Measurements from ENCODE around the gene RAET1E. TPM values are rescaled to one million over a fixed set of nuclear protein-coding genes. Genes with fewer than 3 reads are reported as not detected.
"Not testable (repeated sequence)": the region's sequence is repeated elsewhere in the genome, so short reads cannot be mapped to it uniquely, and the experiment has no call there.

RAET1E gene
- total RNA-seq, 1 donor from 2014 or later: 1.0 TPM

DNA sequence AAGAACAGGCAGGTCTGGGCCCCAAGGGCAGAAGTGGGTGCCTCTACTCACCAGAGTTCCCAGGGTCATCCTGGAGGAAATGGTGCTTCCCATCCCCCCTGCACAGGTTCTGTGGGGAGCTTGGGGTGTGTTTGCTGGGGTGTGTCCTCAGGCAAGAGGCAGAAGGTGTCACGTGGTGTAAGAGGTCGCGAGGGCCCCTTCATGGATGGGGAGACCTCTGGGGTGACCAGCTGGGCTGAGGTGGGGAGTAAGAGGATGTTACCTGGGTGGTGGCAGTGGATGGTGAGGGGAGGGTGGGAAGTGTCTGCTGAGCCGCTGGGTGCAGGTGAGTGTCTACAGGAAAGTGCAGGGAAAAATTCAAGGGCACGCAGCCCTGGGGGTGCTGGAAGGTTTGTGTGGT is 24.2 kb upstream of the RAET1E start:
- H3K27ac ChIP-seq (ENCODE audit: low read depth, low read length); H3K9me3 ChIP-seq (ENCODE audit: control insufficient read depth in 3 of 3, low read length in 3 of 3); H3K4me3 ChIP-seq (ENCODE audit: low read length in 3 of 3); H3K36me3 ChIP-seq (ENCODE audit: control insufficient read depth in 3 of 3, insufficient read depth in 3 of 3, low read length in 3 of 3): not testable (repeated sequence)
- Histone ChIP-seq H3K27me3 (ENCODE audit: control insufficient read depth in 3 of 3, insufficient read depth in 3 of 3, low read length in 3 of 3) (peaks cover 0 to 37% (median 4%) of the 10 kb centered on the region in 3 donors), H3K4me1 (ENCODE audit: control insufficient read depth in 3 of 3, insufficient read depth in 3 of 3, low read length in 3 of 3) (peaks cover 20 to 28% (median 25%) of the 10 kb centered on the region in 3 donors), H3K9ac (ENCODE audit: low read depth in 1 of 3, low read length in 3 of 3) (peak overlapping the region in 1 of 3 donors; percentile 57)

- H3K9ac ChIP-seq (ENCODE audit: low read depth in 1 of 3, low read length in 3 of 3): no peak overlapping the region
- H3K27ac ChIP-seq (ENCODE audit: low read depth, low read length): no peak overlapping the region
- no peaks in the 10 kb centered on the region for H3K36me3 ChIP-seq (ENCODE audit: control insufficient read depth in 3 of 3, insufficient read depth in 3 of 3, low read length in 3 of 3)
- H3K27me3 ChIP-seq (ENCODE audit: control insufficient read depth in 3 of 3, insufficient read depth in 3 of 3, low read length in 3 of 3): peaks cover 0 to 37% (median 4%) of the 10 kb centered on the region in 3 donors
- peaks cover 19 to 28% (median 25%) of the 10 kb centered on the region in 3 donors for H3K4me1 ChIP-seq (ENCODE audit: control insufficient read depth in 3 of 3, insufficient read depth in 3 of 3, low read length in 3 of 3)
- H3K4me3 ChIP-seq (ENCODE audit: low read length in 3 of 3): no peak overlapping the region
- no peaks in the 10 kb centered on the region for H3K9me3 ChIP-seq (ENCODE audit: control insufficient read depth in 3 of 3, low read length in 3 of 3)
Observed at GRCh38 chr6:149921361-149921760, 23.4 kb upstream of the RAET1E start.

DNA sequence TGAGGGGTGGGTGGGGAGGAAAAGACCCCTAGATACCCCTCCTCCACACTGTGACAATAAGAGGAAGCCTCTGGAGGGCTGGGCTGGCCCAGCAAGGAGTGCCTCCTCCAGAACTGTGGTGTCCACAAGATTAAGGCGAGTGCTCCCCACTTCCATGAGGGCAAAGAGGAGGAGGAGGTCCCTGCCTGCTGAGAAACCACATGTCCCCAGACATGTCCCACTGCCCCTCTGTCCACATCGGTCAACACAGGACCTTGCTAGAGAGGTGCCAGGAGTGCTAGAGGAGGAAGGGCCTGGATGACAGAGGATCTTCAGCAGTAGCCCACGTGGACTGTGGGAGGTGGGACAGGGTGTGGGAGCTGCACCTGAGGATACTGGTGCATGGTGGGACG is 21.9 kb upstream of the RAET1E start:
- Histone ChIP-seq H3K27me3 (ENCODE audit: control insufficient read depth in 3 of 3, insufficient read depth in 3 of 3, low read length in 3 of 3) (peaks cover 0 to 33% (median 4%) of the 10 kb centered on the region in 3 donors), H3K4me3 (ENCODE audit: low read length in 3 of 3) (no peak overlapping the region), H3K36me3 (ENCODE audit: control insufficient read depth in 3 of 3, insufficient read depth in 3 of 3, low read length in 3 of 3) (no peaks in the 10 kb centered on the region), H3K9me3 (ENCODE audit: control insufficient read depth in 3 of 3, low read length in 3 of 3) (no peaks in the 10 kb centered on the region), H3K9ac (ENCODE audit: low read depth in 1 of 3, low read length in 3 of 3) (no peak overlapping the region), H3K4me1 (ENCODE audit: control insufficient read depth in 3 of 3, insufficient read depth in 3 of 3, low read length in 3 of 3) (peaks cover 13 to 16% (median 14%) of the 10 kb centered on the region in 3 donors), H3K27ac (ENCODE audit: low read depth, low read length) (no peak overlapping the region)

- H3K27ac ChIP-seq (ENCODE audit: low read depth, low read length); H3K36me3 ChIP-seq (ENCODE audit: control insufficient read depth in 3 of 3, insufficient read depth in 3 of 3, low read length in 3 of 3); H3K4me3 ChIP-seq (ENCODE audit: low read length in 3 of 3); H3K9me3 ChIP-seq (ENCODE audit: control insufficient read depth in 3 of 3, low read length in 3 of 3); H3K9ac ChIP-seq (ENCODE audit: low read depth in 1 of 3, low read length in 3 of 3): not testable (repeated sequence)
- H3K4me1 ChIP-seq (ENCODE audit: control insufficient read depth in 3 of 3, insufficient read depth in 3 of 3, low read length in 3 of 3): peaks cover 13 to 16% (median 14%) of the 10 kb centered on the region in 3 donors
- peaks cover 0 to 28% (median 4%) of the 10 kb centered on the region in 3 donors for H3K27me3 ChIP-seq (ENCODE audit: control insufficient read depth in 3 of 3, insufficient read depth in 3 of 3, low read length in 3 of 3)
Observed at GRCh38 chr6:149919126-149919833, 21.4 kb upstream of the RAET1E start.

DNA sequence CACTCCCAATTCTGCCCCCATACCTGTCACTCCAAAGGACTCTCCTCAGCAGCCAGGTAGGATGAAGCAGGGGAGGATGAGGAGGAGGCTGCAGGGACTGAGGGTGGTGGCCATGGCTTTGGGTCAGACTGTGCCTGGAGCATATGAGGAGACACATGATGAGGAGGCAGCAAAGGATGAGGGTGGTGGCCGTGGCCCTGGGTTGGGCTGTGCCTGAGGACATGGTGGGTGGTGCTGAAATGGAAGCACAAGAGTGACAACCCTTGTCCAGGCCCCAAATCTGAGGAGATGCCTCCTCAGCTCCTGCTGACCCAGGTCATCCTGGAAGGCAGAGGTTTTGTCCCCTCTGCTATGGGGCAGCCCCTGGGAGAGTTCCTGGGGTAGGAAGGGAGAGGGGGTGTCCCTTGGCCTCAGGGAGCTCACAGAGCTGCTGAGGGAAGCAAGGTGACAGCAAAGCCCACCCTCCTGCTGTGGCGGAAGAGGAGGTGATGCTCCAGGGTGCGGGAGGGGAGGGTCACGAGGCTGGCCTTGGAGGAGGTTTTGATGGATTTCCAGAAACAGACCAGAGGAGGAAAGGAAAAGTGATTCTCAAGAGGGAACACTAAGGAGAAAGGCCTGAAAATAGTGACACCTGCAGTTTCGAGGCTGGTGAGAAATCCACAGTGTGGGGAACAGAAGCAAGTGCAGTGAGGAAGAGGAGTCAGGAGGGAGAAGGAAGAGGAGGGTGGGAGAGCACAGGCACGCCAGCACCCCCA is 20.4 kb upstream of the RAET1E start:
- no peaks in the 10 kb centered on the region for H3K36me3 ChIP-seq (ENCODE audit: control insufficient read depth in 3 of 3, insufficient read depth in 3 of 3, low read length in 3 of 3)
- peaks cover 0 to 25% (median 4%) of the 10 kb centered on the region in 3 donors for H3K27me3 ChIP-seq (ENCODE audit: control insufficient read depth in 3 of 3, insufficient read depth in 3 of 3, low read length in 3 of 3)
- H3K27ac ChIP-seq (ENCODE audit: low read depth, low read length): no peak overlapping the region
- no peak overlapping the region for H3K4me3 ChIP-seq (ENCODE audit: low read length in 3 of 3)
- no peak overlapping the region for H3K9ac ChIP-seq (ENCODE audit: low read depth in 1 of 3, low read length in 3 of 3)
- peaks cover 11 to 12% (median 12%) of the 10 kb centered on the region in 3 donors for H3K4me1 ChIP-seq (ENCODE audit: control insufficient read depth in 3 of 3, insufficient read depth in 3 of 3, low read length in 3 of 3)
- H3K9me3 ChIP-seq (ENCODE audit: control insufficient read depth in 3 of 3, low read length in 3 of 3): no peaks in the 10 kb centered on the region

GRCh38 chr6:149917679-149918078 is 19.8 kb upstream of the RAET1E start:
- H3K9me3 ChIP-seq (ENCODE audit: control insufficient read depth in 3 of 3, low read length in 3 of 3): no peaks in the 10 kb centered on the region
- H3K27me3 ChIP-seq (ENCODE audit: control insufficient read depth in 3 of 3, insufficient read depth in 3 of 3, low read length in 3 of 3): peaks cover 0 to 19% (median 4%) of the 10 kb centered on the region in 3 donors

DNA sequence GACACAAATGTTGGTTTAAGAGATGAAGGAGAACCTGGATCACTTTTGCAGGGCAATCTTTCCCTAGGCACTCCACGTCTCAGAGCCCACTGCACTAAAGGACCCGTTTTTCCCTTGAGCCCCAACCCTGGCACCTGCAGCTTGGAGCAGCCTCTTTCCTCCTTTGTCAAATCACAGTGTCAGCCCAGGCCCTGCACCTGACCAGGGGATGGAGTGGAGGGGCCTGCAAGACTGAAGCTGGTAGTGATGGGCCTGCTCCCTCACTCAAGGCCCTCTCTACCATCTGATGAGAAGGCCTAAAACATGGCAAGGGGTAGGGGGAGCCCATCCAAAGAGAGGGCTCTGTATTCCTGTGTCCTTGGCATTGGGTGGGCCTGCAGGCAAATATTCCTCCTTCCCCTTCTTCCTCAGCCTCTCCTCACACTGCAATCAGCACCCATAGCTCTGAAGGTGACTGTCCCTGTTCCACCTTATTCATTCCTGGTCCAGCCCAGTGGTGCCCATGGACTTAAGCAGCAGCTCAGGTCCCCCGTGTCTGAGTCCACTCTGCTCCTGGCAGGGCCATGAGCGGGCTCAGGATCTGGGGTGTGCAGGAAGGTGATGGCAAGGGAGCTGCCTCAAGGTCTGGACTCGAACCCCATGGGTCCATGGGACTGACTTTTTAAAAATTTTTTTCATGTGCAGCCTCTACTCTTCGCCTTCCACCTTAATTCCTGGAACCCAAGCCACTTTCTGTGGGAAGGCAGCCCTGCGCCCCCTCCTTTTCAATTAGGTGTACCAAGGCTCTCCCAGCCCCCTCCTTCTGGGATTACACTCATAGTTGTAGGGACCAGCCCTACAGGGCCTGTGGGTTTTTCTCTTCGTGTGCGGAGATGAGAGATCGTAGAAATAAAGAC is 18.3 kb upstream of the RAET1E start:
- Histone ChIP-seq H3K27ac (ENCODE audit: low read depth, low read length) (no peak overlapping the region), H3K36me3 (ENCODE audit: control insufficient read depth in 3 of 3, insufficient read depth in 3 of 3, low read length in 3 of 3) (no peaks in the 10 kb centered on the region), H3K4me3 (ENCODE audit: low read length in 3 of 3) (no peak overlapping the region), H3K9ac (ENCODE audit: low read depth in 1 of 3, low read length in 3 of 3) (no peak overlapping the region), H3K4me1 (ENCODE audit: control insufficient read depth in 3 of 3, insufficient read depth in 3 of 3, low read length in 3 of 3) (no peaks in the 10 kb centered on the region), H3K27me3 (ENCODE audit: control insufficient read depth in 3 of 3, insufficient read depth in 3 of 3, low read length in 3 of 3) (peaks cover 0 to 5% (median 2%) of the 10 kb centered on the region in 3 donors), H3K9me3 (ENCODE audit: control insufficient read depth in 3 of 3, low read length in 3 of 3) (no peaks in the 10 kb centered on the region)

More at GRCh38 chr6:149917679-149918078, 19.8 kb upstream of the RAET1E start:
- Histone ChIP-seq H3K36me3 (ENCODE audit: control insufficient read depth in 3 of 3, insufficient read depth in 3 of 3, low read length in 3 of 3) (no peaks in the 10 kb centered on the region), H3K27ac (ENCODE audit: low read depth, low read length) (no peak overlapping the region), H3K9ac (ENCODE audit: low read depth in 1 of 3, low read length in 3 of 3) (no peak overlapping the region), H3K4me1 (ENCODE audit: control insufficient read depth in 3 of 3, insufficient read depth in 3 of 3, low read length in 3 of 3) (peaks cover 4 to 6% (median 5%) of the 10 kb centered on the region in 3 donors), H3K4me3 (ENCODE audit: low read length in 3 of 3) (no peak overlapping the region)

GRCh38 chr6:149913540-149914240 is 15.8 kb upstream of the RAET1E start:
- Histone ChIP-seq H3K27me3 (ENCODE audit: control insufficient read depth in 3 of 3, insufficient read depth in 3 of 3, low read length in 3 of 3) (peaks cover 0 to 2% (median 0%) of the 10 kb centered on the region in 3 donors), H3K4me1 (ENCODE audit: control insufficient read depth in 3 of 3, insufficient read depth in 3 of 3, low read length in 3 of 3) (no peaks in the 10 kb centered on the region), H3K9me3 (ENCODE audit: control insufficient read depth in 3 of 3, low read length in 3 of 3) (no peaks in the 10 kb centered on the region), H3K4me3 (ENCODE audit: low read length in 3 of 3) (no peak overlapping the region), H3K27ac (ENCODE audit: low read depth, low read length) (no peak overlapping the region), H3K9ac (ENCODE audit: low read depth in 1 of 3, low read length in 3 of 3) (no peak overlapping the region), H3K36me3 (ENCODE audit: control insufficient read depth in 3 of 3, insufficient read depth in 3 of 3, low read length in 3 of 3) (no peaks in the 10 kb centered on the region)

DNA sequence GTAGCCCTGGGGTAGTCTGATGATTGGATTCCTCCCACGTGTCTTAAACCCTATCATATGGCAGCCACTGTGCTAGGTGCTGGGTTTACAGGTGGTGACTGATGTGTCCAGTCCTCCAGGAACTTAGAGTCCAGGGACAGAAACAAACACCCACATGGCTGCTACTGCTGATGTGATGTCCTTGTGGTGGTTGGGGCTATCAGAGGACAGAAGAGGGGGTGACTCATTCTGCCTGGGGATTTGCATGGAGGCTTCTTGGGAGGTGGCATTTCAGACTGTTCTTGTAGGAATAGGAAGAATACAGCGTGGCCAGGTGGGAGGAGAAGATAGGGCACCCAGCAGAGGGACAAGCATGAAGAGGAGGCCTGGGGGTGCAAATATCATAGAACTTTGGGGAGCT is 15.2 kb upstream of the RAET1E start:
- Histone ChIP-seq H3K4me3 (ENCODE audit: low read length in 3 of 3) (no peak overlapping the region), H3K9ac (ENCODE audit: low read depth in 1 of 3, low read length in 3 of 3) (no peak overlapping the region), H3K4me1 (ENCODE audit: control insufficient read depth in 3 of 3, insufficient read depth in 3 of 3, low read length in 3 of 3) (no peaks in the 10 kb centered on the region), H3K36me3 (ENCODE audit: control insufficient read depth in 3 of 3, insufficient read depth in 3 of 3, low read length in 3 of 3) (no peaks in the 10 kb centered on the region), H3K9me3 (ENCODE audit: control insufficient read depth in 3 of 3, low read length in 3 of 3) (no peaks in the 10 kb centered on the region), H3K27me3 (ENCODE audit: control insufficient read depth in 3 of 3, insufficient read depth in 3 of 3, low read length in 3 of 3) (peaks cover 0 to 2% (median 0%) of the 10 kb centered on the region in 3 donors), H3K27ac (ENCODE audit: low read depth, low read length) (no peak overlapping the region)

Data from skeletal muscle tissue (tissue), 4 donors.